Lower leg skin (tissue), 3 donors: ENCODE results near the gene MOV10.

Source experiments
- POLR2A ChIP-seq, 2 donors: fragments of 450-650 bp; IDR thresholded peaks; one replicate each; pipeline ENCODE4 v1.6.1; 2016 to 2017; ENCODE audit warnings: antibody characterized with exemption in 2 of 2, mild to moderate bottlenecking in 1 of 2, moderate library complexity in 1 of 2
- TF ChIP-seq, protein P1 (sequence below), 3 donors: fragments of 450-650 bp; IDR thresholded peaks; one replicate each; pipeline ENCODE4 v1.5.1; 2016; ENCODE audit warnings: antibody characterized with exemption in 3 of 3, mild to moderate bottlenecking in 3 of 3, moderate library complexity in 2 of 3

DNA sequence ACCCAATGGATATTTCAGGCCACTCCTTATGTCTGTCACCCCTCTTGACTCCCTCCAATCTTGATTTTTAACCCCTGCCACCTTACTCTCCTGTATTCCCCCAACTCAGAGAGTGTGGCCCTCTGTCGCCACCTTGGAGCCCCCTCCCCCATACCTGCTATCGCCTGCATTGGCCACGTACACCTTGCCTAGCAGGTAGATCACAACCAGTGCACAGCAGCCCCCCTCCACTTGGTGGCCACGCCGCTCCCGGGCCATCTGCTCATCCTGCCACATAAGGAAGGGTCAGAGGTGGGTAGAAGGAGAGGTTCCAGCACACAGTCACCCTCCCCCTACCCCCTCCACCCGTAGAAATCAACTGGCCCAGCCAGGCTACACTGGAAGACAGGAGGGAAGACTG is 37.7 kb downstream of the MOV10 start:
- TF ChIP-seq, protein P1, sequence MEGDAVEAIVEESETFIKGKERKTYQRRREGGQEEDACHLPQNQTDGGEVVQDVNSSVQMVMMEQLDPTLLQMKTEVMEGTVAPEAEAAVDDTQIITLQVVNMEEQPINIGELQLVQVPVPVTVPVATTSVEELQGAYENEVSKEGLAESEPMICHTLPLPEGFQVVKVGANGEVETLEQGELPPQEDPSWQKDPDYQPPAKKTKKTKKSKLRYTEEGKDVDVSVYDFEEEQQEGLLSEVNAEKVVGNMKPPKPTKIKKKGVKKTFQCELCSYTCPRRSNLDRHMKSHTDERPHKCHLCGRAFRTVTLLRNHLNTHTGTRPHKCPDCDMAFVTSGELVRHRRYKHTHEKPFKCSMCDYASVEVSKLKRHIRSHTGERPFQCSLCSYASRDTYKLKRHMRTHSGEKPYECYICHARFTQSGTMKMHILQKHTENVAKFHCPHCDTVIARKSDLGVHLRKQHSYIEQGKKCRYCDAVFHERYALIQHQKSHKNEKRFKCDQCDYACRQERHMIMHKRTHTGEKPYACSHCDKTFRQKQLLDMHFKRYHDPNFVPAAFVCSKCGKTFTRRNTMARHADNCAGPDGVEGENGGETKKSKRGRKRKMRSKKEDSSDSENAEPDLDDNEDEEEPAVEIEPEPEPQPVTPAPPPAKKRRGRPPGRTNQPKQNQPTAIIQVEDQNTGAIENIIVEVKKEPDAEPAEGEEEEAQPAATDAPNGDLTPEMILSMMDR (IDR thresholded peaks at IDR 0.05) = no peak
- TF ChIP-seq POLR2A (IDR thresholded peaks at IDR 0.05) = no peak
